HG02938 (cell line): ENCODE measurements around the gene ESYT2.
"Not testable (repeated sequence)": the region's sequence is repeated elsewhere in the genome, so short reads cannot be mapped to it uniquely, and the experiment has no call there.

Experiments
- ATAC-seq: cut with Tn5 transposase; IDR thresholded peaks from one replicate; pipeline ENCODE4 v1.9.1; 2021; ENCODE audit warnings: mild to moderate bottlenecking, moderate library complexity; ENCODE audit not compliant: unreplicated experiment

Gene ESYT2, protein sequence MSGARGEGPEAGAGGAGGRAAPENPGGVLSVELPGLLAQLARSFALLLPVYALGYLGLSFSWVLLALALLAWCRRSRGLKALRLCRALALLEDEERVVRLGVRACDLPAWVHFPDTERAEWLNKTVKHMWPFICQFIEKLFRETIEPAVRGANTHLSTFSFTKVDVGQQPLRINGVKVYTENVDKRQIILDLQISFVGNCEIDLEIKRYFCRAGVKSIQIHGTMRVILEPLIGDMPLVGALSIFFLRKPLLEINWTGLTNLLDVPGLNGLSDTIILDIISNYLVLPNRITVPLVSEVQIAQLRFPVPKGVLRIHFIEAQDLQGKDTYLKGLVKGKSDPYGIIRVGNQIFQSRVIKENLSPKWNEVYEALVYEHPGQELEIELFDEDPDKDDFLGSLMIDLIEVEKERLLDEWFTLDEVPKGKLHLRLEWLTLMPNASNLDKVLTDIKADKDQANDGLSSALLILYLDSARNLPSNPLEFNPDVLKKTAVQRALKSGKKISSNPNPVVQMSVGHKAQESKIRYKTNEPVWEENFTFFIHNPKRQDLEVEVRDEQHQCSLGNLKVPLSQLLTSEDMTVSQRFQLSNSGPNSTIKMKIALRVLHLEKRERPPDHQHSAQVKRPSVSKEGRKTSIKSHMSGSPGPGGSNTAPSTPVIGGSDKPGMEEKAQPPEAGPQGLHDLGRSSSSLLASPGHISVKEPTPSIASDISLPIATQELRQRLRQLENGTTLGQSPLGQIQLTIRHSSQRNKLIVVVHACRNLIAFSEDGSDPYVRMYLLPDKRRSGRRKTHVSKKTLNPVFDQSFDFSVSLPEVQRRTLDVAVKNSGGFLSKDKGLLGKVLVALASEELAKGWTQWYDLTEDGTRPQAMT

DNA sequence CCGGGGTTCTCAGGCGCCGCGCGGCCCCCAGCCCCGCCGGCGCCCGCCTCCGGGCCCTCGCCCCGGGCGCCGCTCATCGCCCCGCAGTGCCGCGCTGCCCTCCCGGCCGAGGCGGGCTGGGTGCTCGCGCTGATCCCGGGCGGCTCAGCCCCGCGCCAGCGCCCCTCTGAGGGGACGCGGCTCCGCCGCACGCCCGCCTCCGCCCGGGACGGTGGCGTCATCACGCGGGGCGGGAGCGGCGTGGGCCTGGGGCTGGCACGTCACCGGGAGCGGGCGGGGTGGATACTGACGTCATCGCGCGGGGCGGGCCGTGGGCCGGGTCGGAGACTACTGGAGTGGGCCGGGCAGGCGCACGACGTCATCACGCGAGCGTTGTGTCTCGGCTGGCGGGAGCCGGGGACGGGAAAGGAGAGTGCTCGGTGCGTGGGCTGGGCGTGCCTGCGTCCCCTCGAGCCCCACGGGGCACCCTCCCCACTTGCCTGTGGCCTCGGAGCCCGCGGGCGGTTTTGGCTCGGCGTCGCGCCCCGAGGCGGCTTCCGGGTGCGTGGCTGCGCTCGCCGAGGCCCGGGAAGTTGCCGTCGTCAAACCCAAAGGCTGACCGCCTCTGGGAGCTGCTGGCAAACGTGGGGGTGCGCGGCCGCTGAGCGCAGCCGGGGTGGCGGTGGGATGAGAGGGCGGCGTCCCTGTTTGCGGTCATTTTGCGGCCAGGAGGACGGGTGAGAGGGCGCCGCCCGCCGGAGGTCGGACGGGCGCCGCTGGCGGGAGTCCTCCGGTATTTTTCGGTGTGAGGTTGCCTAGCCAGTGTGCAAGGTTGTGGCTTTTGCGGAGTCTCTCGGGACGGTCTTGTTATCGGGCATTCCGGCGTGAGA lies at the start of gene ESYT2:
Gene ESYT2, minus strand, starts transcription at position 168 of the 869 bp plus-strand sequence. Its CDS starts 91 bp downstream, at position 77.
- peak; percentile 75 for ATAC-seq

DNA sequence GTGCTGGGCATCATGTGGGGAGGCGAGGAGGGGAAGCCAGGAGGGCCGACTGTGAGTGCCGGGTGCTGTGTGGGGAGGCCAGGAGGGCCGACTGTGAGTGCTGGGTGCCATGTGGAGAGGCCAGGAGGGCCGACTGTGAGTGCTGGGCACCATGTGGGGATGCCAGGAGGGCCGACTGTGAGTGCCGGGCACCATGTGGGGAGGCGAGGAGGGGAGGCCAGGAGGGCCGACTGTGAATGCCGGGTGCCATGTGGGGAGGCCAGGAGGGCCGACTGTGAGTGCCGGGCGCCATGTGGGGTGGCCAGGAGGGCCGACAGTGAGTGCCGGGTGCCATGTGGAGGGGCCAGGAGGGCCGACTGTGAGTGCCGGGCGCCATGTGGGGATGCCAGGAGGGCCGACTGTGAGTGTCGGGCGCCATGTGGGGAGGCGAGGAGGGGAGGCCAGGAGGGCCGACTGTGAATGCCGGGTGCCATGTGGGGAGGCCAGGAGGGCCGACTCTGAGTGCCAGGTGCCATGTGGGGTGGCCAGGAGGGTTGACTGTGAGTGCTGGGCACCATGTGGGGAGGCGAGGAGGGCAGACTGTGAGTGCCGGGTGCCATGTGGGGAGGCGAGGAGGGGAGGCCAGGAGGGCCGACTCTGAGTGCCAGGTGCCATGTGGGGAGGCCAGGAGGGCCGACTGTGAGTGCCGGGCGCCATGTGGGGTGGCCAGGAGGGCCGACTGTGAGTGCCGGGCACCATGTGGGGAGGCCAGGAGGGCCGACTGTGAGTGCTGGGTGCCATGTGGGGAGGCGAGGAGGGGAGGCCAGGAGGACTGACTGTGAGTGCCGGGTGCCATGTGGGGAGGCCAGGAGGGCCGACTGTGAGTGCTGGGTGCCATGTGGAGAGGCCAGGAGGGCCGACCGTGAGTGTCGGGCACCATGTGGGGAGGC lies 49.1 kb upstream of the ESYT2 start:
- not testable (repeated sequence) for ATAC-seq

DNA sequence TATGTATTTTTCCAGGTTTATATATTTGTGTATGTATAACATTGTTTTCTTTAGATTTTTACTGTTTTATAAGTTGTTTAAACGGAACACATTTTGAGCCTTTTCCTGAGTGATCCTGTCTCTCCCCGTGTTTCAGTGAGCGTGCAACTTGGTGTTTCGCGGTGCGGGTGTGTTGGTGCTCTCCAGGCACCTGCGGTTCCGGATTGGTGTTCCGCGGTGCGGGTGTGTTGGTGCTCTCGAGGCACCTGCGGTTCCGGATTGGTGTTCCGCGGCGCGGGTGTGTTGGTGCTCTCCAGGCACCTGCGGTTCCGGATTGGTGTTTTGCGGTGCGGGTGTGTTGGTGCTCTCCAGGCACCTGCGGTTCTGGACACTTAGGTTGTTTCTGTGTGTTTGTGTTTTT lies 47.7 kb upstream of the ESYT2 start:
- no peak for ATAC-seq

DNA sequence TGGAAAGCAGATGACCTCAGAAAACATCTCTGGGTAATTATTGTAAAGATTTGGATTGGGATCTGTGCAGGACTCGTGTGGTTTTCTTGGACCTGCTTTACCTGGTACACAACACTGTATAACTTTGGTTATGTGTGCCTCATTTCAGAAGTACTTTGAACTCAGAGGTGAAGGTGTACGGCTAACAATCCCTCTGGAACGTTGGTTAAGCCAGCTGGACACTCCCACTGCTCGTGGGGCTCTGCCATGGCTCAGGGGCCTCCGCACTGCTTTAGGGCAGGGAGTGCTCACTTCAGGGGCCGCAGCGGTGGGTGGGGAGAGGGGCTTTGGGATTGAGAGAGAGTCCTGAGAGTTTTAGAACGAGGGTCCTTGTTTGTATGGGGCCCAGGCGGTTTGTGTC lies 40.6 kb upstream of the ESYT2 start:
- ATAC-seq = no peak

DNA sequence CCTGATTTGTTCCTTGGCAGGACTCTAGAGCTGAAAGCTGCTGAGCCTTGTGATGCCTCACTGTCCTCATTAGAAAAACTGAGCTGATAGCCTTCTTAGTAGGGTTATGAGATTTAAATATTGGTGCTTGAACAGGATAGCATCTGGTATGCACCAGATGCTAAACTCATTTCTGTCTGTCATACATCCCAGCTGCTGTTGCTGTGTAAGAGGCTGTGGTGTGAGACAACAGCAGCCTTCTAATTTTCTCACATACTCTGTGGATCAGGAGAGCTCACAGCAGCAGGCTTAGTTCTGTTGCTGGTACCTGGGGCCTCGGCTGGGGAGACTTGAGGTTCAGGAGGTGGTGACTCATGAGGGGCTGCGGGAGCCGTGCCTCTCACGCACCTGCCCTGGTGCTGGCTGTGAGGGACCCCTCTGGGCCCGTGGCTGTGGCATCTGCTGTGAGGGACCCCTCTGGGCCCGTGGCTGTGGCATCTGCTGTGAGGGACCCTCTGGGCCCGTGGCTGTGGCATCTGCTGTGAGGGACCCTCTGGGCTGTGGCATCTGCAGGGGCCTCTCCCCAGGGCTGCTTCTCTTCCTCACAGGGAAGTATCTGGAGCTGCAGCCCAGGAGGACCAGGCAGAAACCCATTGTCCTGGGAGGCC lies 39.6 kb upstream of the ESYT2 start:
- no peak for ATAC-seq

DNA sequence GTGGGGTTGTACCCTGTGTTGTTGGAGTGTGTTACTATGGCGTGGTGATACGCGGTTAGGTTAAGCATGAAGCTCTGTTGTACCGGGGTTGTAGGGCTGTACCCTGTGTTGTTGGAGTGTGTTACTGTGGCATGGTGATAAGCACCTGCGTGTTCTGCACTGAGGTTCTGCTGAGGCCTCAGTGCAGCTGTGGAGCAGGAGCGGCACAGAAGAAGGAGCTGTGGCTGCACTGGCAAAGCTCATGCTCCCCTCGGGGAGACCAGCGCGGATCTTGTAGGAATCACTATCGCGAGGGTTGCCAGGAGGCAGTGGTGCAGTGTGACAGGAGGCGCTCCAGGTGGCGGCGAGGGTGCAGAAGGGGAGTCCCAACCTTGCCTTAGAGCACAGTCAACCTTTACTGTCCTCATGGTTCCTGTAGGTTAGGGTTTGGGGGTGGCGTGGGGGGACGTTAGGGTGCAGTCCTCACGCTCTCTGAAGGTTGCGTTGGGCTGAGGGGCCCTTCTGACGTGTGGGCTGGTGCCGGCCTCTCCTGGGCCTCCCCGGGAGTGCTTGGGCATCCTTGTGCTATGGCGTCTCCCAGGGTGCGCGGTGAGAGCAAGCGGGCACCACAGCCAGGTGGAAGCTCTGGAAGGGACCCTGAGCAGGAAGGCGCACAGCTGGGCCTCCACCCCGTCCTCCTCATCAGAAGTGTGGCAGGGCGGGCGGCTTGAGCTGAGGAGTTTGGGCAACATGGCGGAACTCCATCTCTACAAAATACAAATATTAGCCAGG lies 38.1 kb upstream of the ESYT2 start:
- ATAC-seq = no peak

DNA sequence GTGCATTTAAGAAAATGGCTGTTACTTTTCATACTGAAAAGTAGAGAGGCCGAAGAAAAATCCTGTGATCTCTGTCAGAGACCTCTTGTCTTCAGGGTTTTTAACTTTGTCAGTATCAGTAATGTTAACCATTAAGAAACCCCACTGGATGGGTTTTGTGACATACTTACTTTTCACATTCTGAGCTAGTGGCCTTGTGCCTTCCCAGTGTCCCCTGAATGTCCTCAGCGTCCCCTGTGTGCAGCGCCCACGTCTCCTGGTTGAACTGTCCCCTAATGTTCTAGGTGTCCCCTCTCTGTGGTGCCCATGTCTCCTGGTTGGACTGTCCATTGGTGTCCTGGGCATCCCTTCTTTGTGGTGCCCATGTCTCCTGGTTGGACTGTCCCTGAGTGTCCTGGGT lies 36.7 kb upstream of the ESYT2 start:
- no peak for ATAC-seq

DNA sequence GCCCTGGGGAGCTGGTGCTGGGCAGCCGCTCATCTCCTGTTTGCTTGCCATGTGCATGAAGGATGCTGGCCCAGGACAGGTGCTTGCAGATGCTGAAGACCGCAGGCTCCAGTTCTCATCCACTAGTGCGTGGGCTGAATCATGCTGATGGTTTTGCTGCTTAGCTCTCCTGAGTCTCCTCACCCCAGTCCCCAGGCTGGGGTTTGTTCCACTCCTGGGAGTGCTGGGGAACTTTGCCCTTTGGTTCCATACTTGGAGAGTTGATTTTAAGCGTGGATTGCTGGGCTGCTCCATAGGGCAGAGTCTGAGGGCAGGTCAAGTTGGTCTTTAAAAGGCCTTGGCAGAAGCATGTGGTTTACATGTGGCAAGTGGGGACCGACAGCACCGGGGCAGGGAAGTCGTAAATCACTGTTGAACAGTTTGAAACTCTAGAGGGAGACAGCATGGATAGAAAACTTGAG lies 36.2 kb upstream of the ESYT2 start:
- ATAC-seq = no peak

DNA sequence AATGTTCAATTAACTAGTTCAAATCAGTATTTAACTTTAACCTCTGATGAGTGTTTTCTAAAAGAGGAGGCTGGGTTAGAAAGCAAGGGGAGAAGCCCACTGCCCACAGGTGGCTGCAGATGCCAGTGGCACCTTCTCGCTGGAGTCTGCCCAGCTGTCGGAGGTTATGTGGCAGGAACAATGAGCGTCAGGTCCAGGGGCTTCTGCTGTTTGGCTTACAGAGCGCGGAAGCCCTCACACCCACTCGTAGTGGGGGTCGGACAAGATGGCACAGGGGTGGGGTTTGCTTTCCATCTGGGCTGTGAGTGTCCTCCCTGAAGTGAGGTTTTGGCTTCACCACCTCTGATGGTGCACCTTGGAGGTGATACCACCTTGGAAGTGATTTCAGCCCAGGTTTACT lies 35.5 kb upstream of the ESYT2 start:
- no peak for ATAC-seq

DNA sequence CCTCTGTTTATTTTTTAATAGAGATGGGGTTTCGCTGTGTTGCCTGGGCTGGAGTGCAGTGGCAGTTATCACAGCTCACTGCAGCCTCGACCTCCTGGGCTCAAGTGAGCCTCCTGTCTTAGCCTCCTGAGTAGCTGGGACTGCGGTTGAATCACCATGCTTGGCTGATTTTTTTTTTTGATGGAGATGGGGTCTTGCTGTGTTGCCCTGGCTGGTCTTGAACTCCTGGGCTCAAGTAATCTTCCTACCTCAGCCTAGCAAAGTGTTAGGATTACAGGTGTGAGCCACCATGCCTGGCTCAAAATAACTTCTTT lies 35.2 kb upstream of the ESYT2 start:
- ATAC-seq = no peak

DNA sequence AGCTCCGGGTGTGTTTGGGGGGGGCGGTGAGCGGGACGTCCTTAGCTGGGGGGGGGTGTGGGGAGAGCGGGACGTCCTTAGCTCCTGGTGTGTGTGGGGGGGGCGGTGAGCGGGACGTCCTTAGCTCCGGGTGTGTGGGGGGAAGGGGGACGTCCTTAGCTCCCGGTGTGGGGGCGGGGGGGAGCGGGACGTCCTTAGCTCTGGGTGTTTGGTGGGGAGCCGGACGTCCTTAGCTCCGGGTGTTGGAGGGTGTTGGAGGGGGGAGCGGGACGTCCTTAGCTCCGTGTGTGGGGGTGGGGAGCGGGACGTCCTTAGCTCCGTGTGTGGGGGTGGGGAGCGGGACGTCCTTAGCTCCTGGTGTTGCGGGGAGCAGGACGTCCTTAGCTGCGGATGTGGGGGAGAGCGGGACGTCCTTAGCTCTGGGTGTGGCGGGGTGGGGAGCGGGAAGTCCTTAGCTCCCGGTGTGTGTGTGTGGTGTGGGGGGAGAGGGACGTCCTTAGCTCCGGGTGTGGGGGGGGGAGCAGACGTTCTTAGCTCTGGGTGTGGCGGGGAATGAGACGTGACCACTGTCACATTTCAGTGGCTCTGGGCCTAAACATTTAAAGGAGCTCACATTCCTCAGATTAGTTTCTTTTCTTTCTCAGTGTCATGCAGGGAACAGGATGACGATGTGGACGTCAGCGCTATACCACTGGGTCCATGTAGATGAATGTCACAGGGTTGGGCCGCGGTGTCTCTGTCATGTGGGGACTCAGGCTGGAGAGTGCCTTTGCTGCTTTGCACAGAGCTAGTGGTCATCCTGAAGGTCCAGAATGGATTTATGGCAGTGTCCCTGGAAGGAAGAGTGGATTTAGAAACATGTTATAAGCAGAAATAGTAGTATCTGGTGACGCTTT lies 34.5 kb upstream of the ESYT2 start:
- peak; percentile 35 for ATAC-seq

DNA sequence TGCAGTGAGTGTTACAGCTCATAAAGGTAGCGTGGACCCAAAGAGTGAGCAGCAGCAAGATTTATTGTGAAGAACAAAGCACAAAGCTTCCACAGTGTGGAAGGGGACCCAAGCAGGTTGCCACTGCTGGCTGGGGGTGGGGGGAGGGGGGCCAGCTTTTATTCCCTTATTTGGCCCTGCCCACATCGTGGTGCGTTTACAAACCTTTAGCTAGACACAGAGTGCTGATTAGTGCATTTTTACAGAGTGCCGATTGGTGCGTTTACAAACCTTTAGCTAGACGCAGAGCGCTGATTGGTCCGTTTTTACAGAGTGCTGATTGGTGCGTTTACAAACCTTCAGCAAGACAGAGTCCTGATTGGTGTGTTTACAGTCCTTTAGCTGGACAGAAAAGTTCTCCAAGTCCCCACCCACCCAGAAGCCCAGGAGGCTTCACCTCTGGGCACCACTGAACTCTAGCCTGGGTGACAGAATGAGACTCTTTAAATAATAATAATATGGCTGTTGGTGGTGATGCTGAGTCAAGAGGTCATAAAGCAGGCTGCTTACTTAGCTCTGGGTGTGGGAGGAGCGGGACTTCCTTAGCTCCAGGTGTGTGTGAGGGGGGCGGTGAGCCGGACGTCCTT lies 33.8 kb upstream of the ESYT2 start:
- ATAC-seq = peak; percentile 43

DNA sequence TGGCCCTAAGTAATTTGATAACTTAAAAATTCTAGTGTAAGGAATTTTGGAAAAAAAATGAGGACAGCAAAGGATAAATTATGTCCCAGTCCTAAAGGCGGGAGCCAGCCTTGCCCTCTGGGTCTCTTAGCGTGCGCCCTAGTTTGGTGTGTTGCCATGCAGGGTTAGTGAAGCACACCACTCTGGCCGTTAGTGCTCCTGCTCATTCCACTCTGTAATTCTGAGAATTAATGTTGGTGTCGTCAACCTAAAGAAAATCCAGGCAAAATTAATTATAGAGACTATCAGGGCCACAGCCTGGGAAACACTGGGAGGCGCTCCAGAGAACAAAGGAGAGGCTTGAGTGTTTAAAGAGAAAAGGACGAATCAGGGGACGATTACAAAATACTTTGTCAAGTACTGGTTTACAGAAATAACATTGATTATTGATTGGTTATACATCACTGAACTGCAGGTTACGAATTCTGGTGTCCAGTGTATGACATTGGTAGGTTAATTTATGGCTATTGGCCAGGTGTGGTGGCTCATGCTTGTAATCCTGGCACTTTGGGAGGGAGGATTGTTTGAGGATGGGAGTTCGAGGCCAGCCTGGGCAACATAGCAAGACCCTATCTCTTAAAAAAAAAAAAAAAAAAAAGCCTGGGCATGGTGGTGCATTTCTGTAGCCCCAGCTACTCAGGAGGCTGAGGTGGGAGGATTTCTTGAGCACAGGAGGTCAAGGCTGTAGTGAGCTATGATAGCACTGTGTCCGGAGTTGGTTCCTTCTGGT lies 32.8 kb upstream of the ESYT2 start:
- ATAC-seq = no peak

DNA sequence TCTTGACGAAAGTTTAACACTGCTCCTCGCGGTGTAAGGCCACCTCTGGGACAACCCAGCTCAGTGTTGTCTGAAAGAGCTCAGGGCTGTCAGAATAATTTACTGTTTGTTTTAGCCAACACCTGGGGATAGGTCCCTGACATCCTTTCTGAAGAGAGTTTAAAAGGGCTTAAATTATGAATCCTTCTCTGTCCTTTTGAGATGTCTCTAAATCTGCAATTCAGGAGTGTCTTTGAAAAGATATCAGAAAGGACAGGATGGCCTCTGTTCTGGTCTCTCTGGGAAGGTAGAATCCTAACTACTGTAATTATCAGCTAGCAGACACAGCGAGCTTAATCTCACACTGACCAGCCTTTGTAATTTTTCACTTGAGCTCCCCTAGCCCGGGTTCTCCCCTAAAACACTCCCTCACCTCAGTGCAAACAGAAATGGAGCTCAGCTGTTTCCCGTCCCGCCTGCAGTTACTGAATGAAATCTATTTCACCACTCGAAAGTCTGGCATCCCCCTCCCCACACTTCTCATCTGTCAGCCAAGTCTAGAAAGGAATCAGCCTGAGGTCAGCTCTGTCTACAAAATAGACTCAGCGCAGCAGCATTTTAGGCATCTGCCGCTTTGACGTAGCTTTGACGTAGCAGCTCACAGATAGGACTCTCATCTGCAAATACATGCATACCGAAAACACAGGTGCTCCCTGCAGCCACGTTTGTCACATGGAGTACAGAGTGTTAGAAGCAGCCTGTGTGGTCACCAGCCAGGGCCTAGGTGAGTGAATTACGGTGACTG lies 31.9 kb upstream of the ESYT2 start:
- no peak for ATAC-seq

DNA sequence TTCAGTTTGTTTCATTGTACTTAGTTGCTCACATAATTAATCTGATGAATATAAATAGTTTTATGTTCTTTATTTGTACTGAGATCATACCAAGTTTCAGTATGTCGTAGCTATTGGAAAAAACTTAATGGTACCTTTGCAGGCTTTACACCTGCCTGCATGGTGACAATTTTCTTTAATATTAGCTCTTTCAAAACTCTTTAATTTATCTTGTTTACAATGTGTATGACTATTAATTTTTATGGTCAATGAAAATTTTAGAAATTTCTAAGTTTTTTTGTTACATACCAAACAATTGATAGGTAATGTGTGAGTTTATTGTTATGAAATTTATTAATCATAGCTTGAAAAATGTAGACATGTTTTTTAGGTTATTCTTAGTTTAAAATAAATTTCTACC lies 31.1 kb upstream of the ESYT2 start:
- no peak for ATAC-seq
